Measurements from ENCODE around the gene NALCN. TPM values are rescaled to one million over a fixed set of nuclear protein-coding genes. Genes with fewer than 3 reads are reported as not detected.
A peak's percentile ranks its signal among the peaks of the same experiment; 100 is the strongest.

Gene NALCN
- total and polyA plus RNA-seq, 2 experiments from 2014 or later: 0.33 to 0.57 TPM

DNA sequence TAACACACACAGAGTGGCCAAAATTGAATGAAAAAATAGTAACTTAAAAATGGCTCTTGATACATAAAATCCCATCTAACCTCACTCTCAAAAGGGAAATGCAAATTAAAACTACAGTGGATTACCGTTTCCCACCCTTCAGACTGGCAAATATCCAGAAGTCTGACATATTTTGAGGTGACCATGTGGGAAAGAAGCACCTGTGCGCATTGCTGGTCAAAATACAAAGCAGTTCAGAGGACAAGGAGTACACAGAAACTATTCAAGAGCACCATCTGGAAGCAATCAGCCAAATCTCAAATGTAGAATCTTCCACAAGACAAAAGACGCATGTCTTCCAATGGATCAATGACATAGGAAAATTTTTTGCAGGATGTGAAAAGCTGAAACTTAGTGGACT lies 23.2 kb downstream of the NALCN start:
- H3K4me1 ChIP-seq (ENCODE audit: insufficient read depth): no peaks in the 10 kb centered on the region
- no peaks in the 10 kb centered on the region for H3K79me2 ChIP-seq
- no peak overlapping the region for H2AFZ ChIP-seq
- no peak overlapping the region for H3K27ac ChIP-seq
- H3K4me2 ChIP-seq: no peak overlapping the region
- no peaks in the 10 kb centered on the region for H3K36me3 ChIP-seq (replicated peaks; ENCODE audit: insufficient read depth, low read depth)
- H4K20me1 ChIP-seq (ENCODE audit: insufficient read depth, poor library complexity, severe bottlenecking): no peaks in the 10 kb centered on the region
- no peaks in the 10 kb centered on the region for H3K9me2 ChIP-seq (replicated peaks; ENCODE audit: insufficient read depth)
- 83% methylated on average over 3 of the region's 3 CpGs for WGBS (ENCODE audit: low lambda C conversion rate, missing lambda C conversion rate)
- no peaks in the 10 kb centered on the region for H3K9me3 ChIP-seq (ENCODE audit: low read depth)
- DNase-seq (ENCODE audit: low spot score): no peak
- no peaks in the 10 kb centered on the region for H3K27me3 ChIP-seq
- H3K4me3 ChIP-seq: no peak overlapping the region
- TF ChIP-seq EZH2 (IDR thresholded peaks at IDR 0.05; ENCODE audit: borderline replicate concordance) (no peak), EZH2phosphoT487 (IDR thresholded peaks at IDR 0.05; ENCODE audit: low read depth, severe bottlenecking, unreplicated experiment) (no peak)
- TF ChIP-seq, protein P1, sequence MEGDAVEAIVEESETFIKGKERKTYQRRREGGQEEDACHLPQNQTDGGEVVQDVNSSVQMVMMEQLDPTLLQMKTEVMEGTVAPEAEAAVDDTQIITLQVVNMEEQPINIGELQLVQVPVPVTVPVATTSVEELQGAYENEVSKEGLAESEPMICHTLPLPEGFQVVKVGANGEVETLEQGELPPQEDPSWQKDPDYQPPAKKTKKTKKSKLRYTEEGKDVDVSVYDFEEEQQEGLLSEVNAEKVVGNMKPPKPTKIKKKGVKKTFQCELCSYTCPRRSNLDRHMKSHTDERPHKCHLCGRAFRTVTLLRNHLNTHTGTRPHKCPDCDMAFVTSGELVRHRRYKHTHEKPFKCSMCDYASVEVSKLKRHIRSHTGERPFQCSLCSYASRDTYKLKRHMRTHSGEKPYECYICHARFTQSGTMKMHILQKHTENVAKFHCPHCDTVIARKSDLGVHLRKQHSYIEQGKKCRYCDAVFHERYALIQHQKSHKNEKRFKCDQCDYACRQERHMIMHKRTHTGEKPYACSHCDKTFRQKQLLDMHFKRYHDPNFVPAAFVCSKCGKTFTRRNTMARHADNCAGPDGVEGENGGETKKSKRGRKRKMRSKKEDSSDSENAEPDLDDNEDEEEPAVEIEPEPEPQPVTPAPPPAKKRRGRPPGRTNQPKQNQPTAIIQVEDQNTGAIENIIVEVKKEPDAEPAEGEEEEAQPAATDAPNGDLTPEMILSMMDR (IDR thresholded peaks at IDR 0.05; ENCODE audit: poor library complexity): no peak

DNA sequence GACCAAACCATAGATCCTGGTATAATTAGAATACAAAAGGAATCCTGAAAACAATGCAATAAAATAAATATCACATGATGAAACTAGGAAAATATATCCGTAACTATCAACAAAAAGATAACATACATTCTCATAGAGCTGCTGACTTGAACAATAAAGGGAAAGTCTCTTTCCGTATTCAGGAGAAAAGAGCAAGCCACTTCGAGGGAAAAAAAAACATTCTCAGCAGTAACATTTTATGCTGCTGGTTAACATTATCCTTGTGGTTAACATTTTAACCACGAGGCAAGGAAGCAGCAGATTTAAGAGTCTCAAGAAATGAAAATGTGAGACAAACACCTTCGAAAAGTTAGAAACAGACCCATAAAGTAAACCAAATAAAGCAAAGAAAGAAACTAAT lies 25.8 kb downstream of the NALCN start:
- Histone ChIP-seq H3K9me3 (ENCODE audit: low read depth) (no peaks in the 10 kb centered on the region), H4K20me1 (ENCODE audit: insufficient read depth, poor library complexity, severe bottlenecking) (no peaks in the 10 kb centered on the region), H3K4me3 (no peak overlapping the region), H3K79me2 (no peaks in the 10 kb centered on the region), H3K27me3 (no peaks in the 10 kb centered on the region), H3K4me1 (ENCODE audit: insufficient read depth) (no peaks in the 10 kb centered on the region), H3K27ac (no peak overlapping the region), H2AFZ (no peak overlapping the region), H3K9me2 (replicated peaks; ENCODE audit: insufficient read depth) (no peaks in the 10 kb centered on the region), H3K36me3 (replicated peaks; ENCODE audit: insufficient read depth, low read depth) (no peaks in the 10 kb centered on the region), H3K4me2 (peak overlapping the region; percentile 13)
- DNase-seq (ENCODE audit: low spot score): no peak
- TF ChIP-seq EZH2 (IDR thresholded peaks at IDR 0.05; ENCODE audit: borderline replicate concordance) (no peak), EZH2phosphoT487 (IDR thresholded peaks at IDR 0.05; ENCODE audit: low read depth, severe bottlenecking, unreplicated experiment) (no peak)
- TF ChIP-seq, protein P1 (IDR thresholded peaks at IDR 0.05; ENCODE audit: poor library complexity): no peak
- WGBS (ENCODE audit: low lambda C conversion rate, missing lambda C conversion rate): 57% methylated on average over 5 of the region's 5 CpGs

DNA sequence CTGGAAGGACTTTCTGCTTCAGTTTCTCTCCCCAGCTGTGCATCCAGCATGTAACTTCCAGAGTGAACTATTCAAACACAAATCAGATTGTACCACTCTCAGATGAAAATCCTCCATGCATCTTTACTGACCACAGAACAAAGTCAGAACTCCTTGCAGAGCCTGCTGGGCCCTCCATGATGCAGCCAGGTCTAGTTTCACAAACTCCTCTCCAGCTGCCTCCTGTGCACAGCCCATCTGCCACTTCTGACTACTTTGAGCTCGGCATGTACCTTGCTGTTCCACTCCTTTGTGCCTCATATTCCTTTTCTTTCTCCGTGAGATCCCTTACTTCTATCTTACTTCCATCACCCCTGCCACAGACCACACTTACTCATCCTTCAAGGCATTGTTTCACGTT lies 31.4 kb downstream of the NALCN start:
- 80% methylated on average over 3 of the region's 3 CpGs for WGBS (ENCODE audit: low lambda C conversion rate, missing lambda C conversion rate)
- no peaks in the 10 kb centered on the region for H3K4me1 ChIP-seq (ENCODE audit: insufficient read depth)
- H3K4me2 ChIP-seq: no peak overlapping the region
- no peak overlapping the region for H2AFZ ChIP-seq
- H3K27me3 ChIP-seq: no peaks in the 10 kb centered on the region
- no peak overlapping the region for H3K27ac ChIP-seq
- H4K20me1 ChIP-seq (ENCODE audit: insufficient read depth, poor library complexity, severe bottlenecking): no peaks in the 10 kb centered on the region
- H3K79me2 ChIP-seq: no peaks in the 10 kb centered on the region
- TF ChIP-seq, protein P1 (IDR thresholded peaks at IDR 0.05; ENCODE audit: poor library complexity): no peak
- no peak for TF ChIP-seq EZH2phosphoT487 (IDR thresholded peaks at IDR 0.05; ENCODE audit: low read depth, severe bottlenecking, unreplicated experiment)
- TF ChIP-seq EZH2 (IDR thresholded peaks at IDR 0.05; ENCODE audit: borderline replicate concordance): no peak
- DNase-seq (ENCODE audit: low spot score): no peak
- H3K36me3 ChIP-seq (replicated peaks; ENCODE audit: insufficient read depth, low read depth): no peaks in the 10 kb centered on the region
- no peaks in the 10 kb centered on the region for H3K9me2 ChIP-seq (replicated peaks; ENCODE audit: insufficient read depth)
- H3K4me3 ChIP-seq: no peak overlapping the region
- no peaks in the 10 kb centered on the region for H3K9me3 ChIP-seq (ENCODE audit: low read depth)

DNA sequence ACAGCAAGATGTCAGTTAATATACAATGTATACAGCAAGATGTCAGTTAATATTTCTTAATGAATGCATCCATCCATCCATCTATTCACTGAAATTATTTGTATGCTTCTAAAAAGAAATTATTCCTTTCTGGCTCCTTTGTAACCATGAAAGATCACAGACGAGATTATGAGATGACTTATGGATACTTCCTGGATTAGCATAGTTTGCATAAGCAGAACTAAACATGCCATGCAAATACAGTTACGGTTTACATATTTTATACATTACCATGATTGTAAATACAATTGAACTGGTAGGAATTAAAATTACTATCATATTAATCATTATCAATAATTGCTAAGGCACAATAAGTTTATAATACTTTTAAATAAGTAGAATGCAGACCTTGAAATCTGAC lies 32.7 kb downstream of the NALCN start:
- Histone ChIP-seq H3K27me3 (no peaks in the 10 kb centered on the region), H2AFZ (no peak overlapping the region), H3K4me2 (no peak overlapping the region), H4K20me1 (ENCODE audit: insufficient read depth, poor library complexity, severe bottlenecking) (no peaks in the 10 kb centered on the region), H3K4me3 (no peak overlapping the region), H3K36me3 (replicated peaks; ENCODE audit: insufficient read depth, low read depth) (no peaks in the 10 kb centered on the region), H3K4me1 (ENCODE audit: insufficient read depth) (no peaks in the 10 kb centered on the region), H3K9me2 (replicated peaks; ENCODE audit: insufficient read depth) (no peaks in the 10 kb centered on the region), H3K9me3 (ENCODE audit: low read depth) (no peaks in the 10 kb centered on the region), H3K79me2 (no peaks in the 10 kb centered on the region), H3K27ac (no peak overlapping the region)
- no peak for DNase-seq (ENCODE audit: low spot score)
- TF ChIP-seq EZH2 (IDR thresholded peaks at IDR 0.05; ENCODE audit: borderline replicate concordance) (no peak), EZH2phosphoT487 (IDR thresholded peaks at IDR 0.05; ENCODE audit: low read depth, severe bottlenecking, unreplicated experiment) (no peak)
- TF ChIP-seq, protein P1 (IDR thresholded peaks at IDR 0.05; ENCODE audit: poor library complexity): no peak
- WGBS (ENCODE audit: low lambda C conversion rate, missing lambda C conversion rate): 46% methylated on average over 2 of the region's 2 CpGs

Data from hepatocyte (in vitro differentiated cells).